Panc1 (cell line): ENCODE measurements around the gene ZBTB40. TPM values are rescaled to one million over a fixed set of nuclear protein-coding genes. Genes with fewer than 3 reads are reported as not detected.
A peak's percentile ranks its signal among the peaks of the same experiment; 100 is the strongest.

ENCODE experiments used
- ATAC-seq: fragments of 200-7000 bp; cut with Tn5 transposase; 2 replicates; pipeline ENCODE4 v1.9.1; 2020; ENCODE audit warnings: mild to moderate bottlenecking, moderate library complexity
- BruUV-seq: library from RNA; stranded (reverse); fragments of 400-500 nt; replicated peaks from 2 replicates; lab custom pipeline; 2021; lab: Mats Ljungman, UMichigan
- CTCF ChIA-PET: fragments of 300-600 bp; sonication (Branson Sonifier 250); formaldehyde crosslinking; loops from one replicate; lab custom pipeline; 2022; ENCODE audit warnings: antibody characterized with exemption; lab: Charles Lee
- POLR2A ChIA-PET: fragments of 300-600 bp; sonication (Branson Sonifier 250); formaldehyde crosslinking; loops from one replicate; lab custom pipeline; 2022; ENCODE audit warnings: antibody characterized with exemption; lab: Charles Lee
- DNase-seq: peaks from one replicate; pipeline ENCODE4 v3.0.0-alpha.2; 2010; ENCODE audit warnings: low read depth, low spot score
- H3K27ac ChIP-seq: 2 replicates; pipeline ENCODE4 v1.5.1; 2011; ENCODE audit warnings: mild to moderate bottlenecking, low read length, inconsistent platforms
- H3K27me3 ChIP-seq: fragments of 200-500 bp; sonication (Bioruptor generic); 2 replicates; pipeline ENCODE4 v1.6.0; 2014; ENCODE audit warnings: low read length, inconsistent platforms; ENCODE audit not compliant: control insufficient read depth, insufficient read depth
- H3K36me3 ChIP-seq: fragments of 200-500 bp; sonication (Bioruptor generic); 2 replicates; pipeline ENCODE4 v1.5.1; 2014; ENCODE audit warnings: inconsistent platforms, mild to moderate bottlenecking, low read length, moderate library complexity; ENCODE audit not compliant: control insufficient read depth, insufficient read depth
- H3K4me1 ChIP-seq: 2 replicates; pipeline ENCODE4 v1.5.1; 2011; ENCODE audit warnings: inconsistent platforms, mild to moderate bottlenecking, low read length, moderate library complexity; ENCODE audit not compliant: control insufficient read depth, insufficient read depth
- H3K4me3 ChIP-seq, 2 experiments: 2 replicates each; pipeline ENCODE4 v1.5.1; 2011 to 2012; ENCODE audit warnings: low read depth in 2 of 2, low read length in 2 of 2, mild to moderate bottlenecking in 2 of 2, inconsistent platforms in 1 of 2, moderate library complexity in 1 of 2
- H3K9me3 ChIP-seq: fragments of 200-500 bp; sonication (Bioruptor generic); 2 replicates; pipeline ENCODE4 v1.5.1; 2014; ENCODE audit warnings: low read depth, mild to moderate bottlenecking, inconsistent platforms, low read length, moderate library complexity; ENCODE audit not compliant: control insufficient read depth, insufficient read depth
- CTCF ChIP-seq: fragments of 450-650 bp; IDR thresholded peaks from 2 replicates; pipeline ENCODE4 v1.5.1; 2017; ENCODE audit warnings: mild to moderate bottlenecking
- POLR2AphosphoS5 ChIP-seq: IDR thresholded peaks from 2 replicates; pipeline ENCODE4 v1.6.1; 2012; ENCODE audit warnings: mild to moderate bottlenecking, low read depth, low read length, moderate library complexity
- REST ChIP-seq, 2 experiments: IDR thresholded peaks; 2 replicates each; pipeline ENCODE4 v1.6.1; 2011 to 2012; ENCODE audit warnings: low read depth in 2 of 2, control low read depth in 1 of 2, low read length in 1 of 2, mild to moderate bottlenecking in 1 of 2, moderate library complexity in 1 of 2; ENCODE audit not compliant: insufficient read depth in 1 of 2
- SIN3A ChIP-seq: IDR thresholded peaks from 2 replicates; pipeline ENCODE4 v1.6.1; 2012; ENCODE audit warnings: low read depth, mild to moderate bottlenecking, low read length, moderate library complexity, borderline replicate concordance; ENCODE audit not compliant: insufficient read depth
- TCF7L2 ChIP-seq: IDR thresholded peaks from 2 replicates; pipeline ENCODE4 v1.6.1; 2011; ENCODE audit warnings: mild to moderate bottlenecking, low read depth, low read length, inconsistent platforms
- in situ Hi-C: cut with HindIII; loops from 2 replicates; pipeline ENCODE4 v1.10.0; 2016; ENCODE audit warnings: low sequenced_read_pairs, low pct_unique_long_range_greater_than_20kb
- intact Hi-C: fragments of 100-400 bp; cut with micrococcal nuclease; formaldehyde crosslinking; loops from one replicate; pipeline ENCODE4 v1.10.0; 2022; ENCODE audit not compliant: unreplicated experiment
- total RNA-seq: library from RNA; stranded (reverse); gene quantifications from one replicate; pipeline ENCODE4 v1.2.1, GENCODE V29; 2021; ENCODE audit not compliant: unreplicated experiment

ZBTB40 gene
- total RNA-seq, 1 experiment from 2014 or later, result 24.3 TPM

- H3K4me1 ChIP-seq, result no peaks in the 10 kb centered on the region
- peaks cover 5% of the 10 kb centered on the region; the same call in 1 of the 2 replicates for H3K9me3 ChIP-seq
- no peaks in the 10 kb centered on the region for H3K36me3 ChIP-seq
- in situ Hi-C loops (no loop called here), intact Hi-C loops (no loop called here)
- ChIA-PET CTCF (no interaction called here), POLR2A (no interaction called here)
- no peak overlapping the region for H3K4me3 ChIP-seq
- no TSS peak for BruUV-seq
- no peak overlapping the region for H3K27ac ChIP-seq
- DNase-seq, result no peak
- TF ChIP-seq REST (IDR thresholded peaks at IDR 0.05; ENCODE audit: insufficient read depth in 1 of 2, low read depth in 2 of 2, low read length in 1 of 2) (no peak), TCF7L2 (no peak), CTCF (peak; percentile 11; the same call in 1 of the 2 replicates), SIN3A (no peak), POLR2AphosphoS5 (no peak)
- no peak; the same call in 1 of the 2 replicates for ATAC-seq
- no peaks in the 10 kb centered on the region for H3K27me3 ChIP-seq
Measured at GRCh38 chr1:22489278-22489677, 37.6 kb downstream of the ZBTB40 start.

GRCh38 chr1:22489823-22490222 is 38.2 kb downstream of the ZBTB40 start:
- no peaks in the 10 kb centered on the region for H3K4me1 ChIP-seq

More at GRCh38 chr1:22489823-22490222, 38.2 kb downstream of the ZBTB40 start:
- no peak for TF ChIP-seq TCF7L2
- no peak for TF ChIP-seq SIN3A
- TF ChIP-seq POLR2AphosphoS5, result no peak
- TF ChIP-seq CTCF, result no peak
- TF ChIP-seq REST (IDR thresholded peaks at IDR 0.05; ENCODE audit: insufficient read depth in 1 of 2, low read depth in 2 of 2, low read length in 1 of 2), result no peak
- Histone ChIP-seq H3K27me3 (no peaks in the 10 kb centered on the region), H3K4me3 (no peak overlapping the region), H3K36me3 (no peaks in the 10 kb centered on the region), H3K27ac (no peak overlapping the region), H3K9me3 (peaks cover 1% of the 10 kb centered on the region; the same call in 1 of the 2 replicates)
- in situ Hi-C loops, result no loop called here
- POLR2A ChIA-PET, result no interaction called here
- DNase-seq (no peak), ATAC-seq (no peak)
- no TSS peak for BruUV-seq
- intact Hi-C loops, result no loop called here
- CTCF ChIA-PET, result no interaction called here
